Measurements from ENCODE around the gene SLC39A11. TPM values are rescaled to one million over a fixed set of nuclear protein-coding genes. Genes with fewer than 3 reads are reported as not detected.

The SLC39A11 gene
- total and polyA plus RNA-seq, 2 donors (not counting 1 experiment from before 2014, with no cell fraction given), result 12.7 to 27.4 TPM

DNA sequence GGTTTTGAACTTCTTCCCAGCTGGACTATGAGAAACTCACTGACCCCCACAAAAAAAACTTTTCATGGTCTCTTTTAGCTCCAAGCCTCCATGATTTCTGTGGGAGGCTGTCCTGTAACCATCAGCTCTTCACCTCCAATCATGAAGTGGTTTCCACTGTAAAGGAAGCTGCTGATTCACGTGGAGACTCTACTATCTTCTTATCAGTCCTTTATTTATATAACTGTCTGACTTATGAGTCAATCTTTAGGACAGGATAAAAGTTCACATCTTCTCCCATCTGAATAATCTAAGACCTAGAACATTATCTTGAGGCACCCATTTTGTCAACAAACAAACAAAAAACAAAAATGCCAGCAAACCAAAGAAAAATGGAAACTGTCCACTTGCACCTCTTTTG, 409.9 kb downstream of the SLC39A11 start:
- peak in 1 of 2 donors; percentile 71 for DNase-seq (ENCODE audit: low read depth in 2 of 2)
- no peak overlapping the region for H3K4me2 ChIP-seq (ENCODE audit: extremely low read depth, insufficient read depth, low read length)
- TF ChIP-seq CTCF (conservative IDR thresholded peaks at IDR 0.05 in 1 of 2, IDR thresholded peaks at IDR 0.05 in 1 of 2; ENCODE audit: low read depth in 1 of 2, low read length in 2 of 2), result no peak
- no peak for TF ChIP-seq EZH2 (IDR thresholded peaks at IDR 0.05; ENCODE audit: low read length, missing control alignments)

GRCh38 chr17:72681844-72682243, 410.6 kb downstream of the SLC39A11 start:
- Histone ChIP-seq H3K79me2 (ENCODE audit: control insufficient read depth, insufficient read depth, low read length) (no peaks in the 10 kb centered on the region), H3K9me3 (ENCODE audit: control insufficient read depth, insufficient read depth, low read depth, low read length) (no peaks in the 10 kb centered on the region), H3K4me2 (ENCODE audit: extremely low read depth, insufficient read depth, low read length) (no peak overlapping the region), H3K27me3 (ENCODE audit: control insufficient read depth, insufficient read depth, low read length) (no peaks in the 10 kb centered on the region), H4K20me1 (ENCODE audit: control insufficient read depth, extremely low read depth, insufficient read depth, low read length) (no peaks in the 10 kb centered on the region), H3K9ac (ENCODE audit: insufficient read depth, low read length) (no peak overlapping the region), H3K4me3 (replicated peaks in 1 of 4; ENCODE audit: control extremely low read depth in 1 of 4, insufficient read depth in 1 of 4, low read depth in 3 of 4, low read length in 4 of 4) (no peak overlapping the region), H2AFZ (ENCODE audit: low read length) (no peak overlapping the region), H3K36me3 (ENCODE audit: control insufficient read depth, insufficient read depth, low read length) (no peaks in the 10 kb centered on the region), H3K4me1 (ENCODE audit: control insufficient read depth, extremely low read depth, insufficient read depth, low read length) (peaks cover 14% of the 10 kb centered on the region), H3K27ac (ENCODE audit: insufficient read depth, low read length) (no peak overlapping the region)
- TF ChIP-seq EZH2 (IDR thresholded peaks at IDR 0.05; ENCODE audit: low read length, missing control alignments) (no peak), CTCF (conservative IDR thresholded peaks at IDR 0.05 in 1 of 2, IDR thresholded peaks at IDR 0.05 in 1 of 2; ENCODE audit: low read depth in 1 of 2, low read length in 2 of 2) (no peak)
- DNase-seq (ENCODE audit: low read depth in 2 of 2), result no peak

More for the DNA sequence above, 409.9 kb downstream of the SLC39A11 start:
- Histone ChIP-seq H3K9me3 (ENCODE audit: control insufficient read depth, insufficient read depth, low read depth, low read length) (no peaks in the 10 kb centered on the region), H3K4me3 (replicated peaks in 1 of 4; ENCODE audit: control extremely low read depth in 1 of 4, insufficient read depth in 1 of 4, low read depth in 3 of 4, low read length in 4 of 4) (no peak overlapping the region), H3K27ac (ENCODE audit: insufficient read depth, low read length) (no peak overlapping the region), H2AFZ (ENCODE audit: low read length) (no peak overlapping the region), H3K4me1 (ENCODE audit: control insufficient read depth, extremely low read depth, insufficient read depth, low read length) (peaks cover 14% of the 10 kb centered on the region), H3K79me2 (ENCODE audit: control insufficient read depth, insufficient read depth, low read length) (no peaks in the 10 kb centered on the region), H3K36me3 (ENCODE audit: control insufficient read depth, insufficient read depth, low read length) (no peaks in the 10 kb centered on the region), H3K9ac (ENCODE audit: insufficient read depth, low read length) (no peak overlapping the region), H3K27me3 (ENCODE audit: control insufficient read depth, insufficient read depth, low read length) (no peaks in the 10 kb centered on the region), H4K20me1 (ENCODE audit: control insufficient read depth, extremely low read depth, insufficient read depth, low read length) (no peaks in the 10 kb centered on the region)

GRCh38 chr17:72677714-72678390, 414.6 kb downstream of the SLC39A11 start:
- Histone ChIP-seq H3K4me3 (replicated peaks in 1 of 4; ENCODE audit: control extremely low read depth in 1 of 4, insufficient read depth in 1 of 4, low read depth in 3 of 4, low read length in 4 of 4) (no peak overlapping the region), H3K79me2 (ENCODE audit: control insufficient read depth, insufficient read depth, low read length) (no peaks in the 10 kb centered on the region), H4K20me1 (ENCODE audit: control insufficient read depth, extremely low read depth, insufficient read depth, low read length) (no peaks in the 10 kb centered on the region), H3K4me2 (ENCODE audit: extremely low read depth, insufficient read depth, low read length) (no peak overlapping the region), H3K27ac (ENCODE audit: insufficient read depth, low read length) (no peak overlapping the region), H3K36me3 (ENCODE audit: control insufficient read depth, insufficient read depth, low read length) (no peaks in the 10 kb centered on the region), H3K9me3 (ENCODE audit: control insufficient read depth, insufficient read depth, low read depth, low read length) (no peaks in the 10 kb centered on the region), H3K27me3 (ENCODE audit: control insufficient read depth, insufficient read depth, low read length) (no peaks in the 10 kb centered on the region), H3K4me1 (ENCODE audit: control insufficient read depth, extremely low read depth, insufficient read depth, low read length) (peaks cover 1% of the 10 kb centered on the region), H2AFZ (ENCODE audit: low read length) (no peak overlapping the region), H3K9ac (ENCODE audit: insufficient read depth, low read length) (no peak overlapping the region)
- DNase-seq (ENCODE audit: low read depth in 2 of 2), result peak in 1 of 2 donors; percentile 94
- TF ChIP-seq EZH2 (IDR thresholded peaks at IDR 0.05; ENCODE audit: low read length, missing control alignments), result no peak
- no peak for TF ChIP-seq CTCF (conservative IDR thresholded peaks at IDR 0.05 in 1 of 2, IDR thresholded peaks at IDR 0.05 in 1 of 2; ENCODE audit: low read depth in 1 of 2, low read length in 2 of 2)

All from fibroblast of lung (primary cell).